Measurements from ENCODE around the gene TGM6. TPM values are rescaled to one million over a fixed set of nuclear protein-coding genes. Genes with fewer than 3 reads are reported as not detected.

Gene TGM6
- polyA plus RNA-seq, 1 donor from 2014 or later, result not detected

DNA sequence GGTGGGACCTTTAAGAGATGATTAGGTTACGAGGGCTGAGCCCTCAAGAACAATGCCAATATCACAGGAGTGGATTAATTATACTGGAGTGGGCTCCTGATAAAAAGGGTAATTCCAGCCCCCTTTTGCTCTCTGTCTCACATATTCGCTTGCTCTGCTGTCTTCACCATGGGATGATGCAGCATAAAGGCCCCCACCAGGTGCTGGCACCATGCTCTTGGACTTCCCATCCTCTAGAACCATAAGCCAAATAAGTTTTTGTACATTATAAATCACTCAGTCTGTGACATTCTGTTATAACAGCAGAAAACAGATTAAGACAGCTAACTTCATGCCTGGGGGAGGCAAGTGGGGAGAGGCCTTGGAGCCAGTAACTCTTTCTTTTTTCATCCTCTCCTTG is 99.7 kb downstream of the TGM6 start:
- H2AFZ ChIP-seq (ENCODE audit: low read depth, low read length), result no peak overlapping the region
- no peak overlapping the region for H3K27ac ChIP-seq (ENCODE audit: low read length)
- H3K36me3 ChIP-seq (ENCODE audit: insufficient read depth, low read length), result peaks cover 8% of the 10 kb centered on the region
- H3K79me2 ChIP-seq (replicated peaks; ENCODE audit: insufficient read depth, low read length), result no peaks in the 10 kb centered on the region
- H3K27me3 ChIP-seq (ENCODE audit: insufficient read depth, low read depth, low read length), result no peaks in the 10 kb centered on the region
- no peak overlapping the region for H3K9ac ChIP-seq (ENCODE audit: low read length)
- no peaks in the 10 kb centered on the region for H3K9me3 ChIP-seq (ENCODE audit: low read length)
- no peaks in the 10 kb centered on the region for H3K9me2 ChIP-seq (ENCODE audit: insufficient read depth, low read length)
- H3F3A ChIP-seq (ENCODE audit: insufficient read depth, low read length, poor library complexity, severe bottlenecking), result no peaks in the 10 kb centered on the region
- H3K4me3 ChIP-seq (ENCODE audit: low read length), result no peak overlapping the region
- no peak overlapping the region for H3K4me2 ChIP-seq (ENCODE audit: low read length)
- no peaks in the 10 kb centered on the region for H4K20me1 ChIP-seq (ENCODE audit: insufficient read depth)
- TF ChIP-seq MXI1 (conservative IDR thresholded peaks at IDR 0.05; ENCODE audit: poor library complexity, severe bottlenecking) (no peak), POLR2AphosphoS5 (IDR thresholded peaks at IDR 0.05) (no peak), TAF1 (IDR thresholded peaks at IDR 0.05; ENCODE audit: low read depth) (no peak), RAD21 (conservative IDR thresholded peaks at IDR 0.05) (no peak), EP300 (conservative IDR thresholded peaks at IDR 0.05; ENCODE audit: poor library complexity, severe bottlenecking) (no peak), SMC3 (conservative IDR thresholded peaks at IDR 0.05; ENCODE audit: poor library complexity) (no peak), EZH2 (IDR thresholded peaks at IDR 0.05; ENCODE audit: borderline replicate concordance, insufficient read depth, low read length, poor library complexity, severe bottlenecking) (no peak)
- TF ChIP-seq, protein P1, sequence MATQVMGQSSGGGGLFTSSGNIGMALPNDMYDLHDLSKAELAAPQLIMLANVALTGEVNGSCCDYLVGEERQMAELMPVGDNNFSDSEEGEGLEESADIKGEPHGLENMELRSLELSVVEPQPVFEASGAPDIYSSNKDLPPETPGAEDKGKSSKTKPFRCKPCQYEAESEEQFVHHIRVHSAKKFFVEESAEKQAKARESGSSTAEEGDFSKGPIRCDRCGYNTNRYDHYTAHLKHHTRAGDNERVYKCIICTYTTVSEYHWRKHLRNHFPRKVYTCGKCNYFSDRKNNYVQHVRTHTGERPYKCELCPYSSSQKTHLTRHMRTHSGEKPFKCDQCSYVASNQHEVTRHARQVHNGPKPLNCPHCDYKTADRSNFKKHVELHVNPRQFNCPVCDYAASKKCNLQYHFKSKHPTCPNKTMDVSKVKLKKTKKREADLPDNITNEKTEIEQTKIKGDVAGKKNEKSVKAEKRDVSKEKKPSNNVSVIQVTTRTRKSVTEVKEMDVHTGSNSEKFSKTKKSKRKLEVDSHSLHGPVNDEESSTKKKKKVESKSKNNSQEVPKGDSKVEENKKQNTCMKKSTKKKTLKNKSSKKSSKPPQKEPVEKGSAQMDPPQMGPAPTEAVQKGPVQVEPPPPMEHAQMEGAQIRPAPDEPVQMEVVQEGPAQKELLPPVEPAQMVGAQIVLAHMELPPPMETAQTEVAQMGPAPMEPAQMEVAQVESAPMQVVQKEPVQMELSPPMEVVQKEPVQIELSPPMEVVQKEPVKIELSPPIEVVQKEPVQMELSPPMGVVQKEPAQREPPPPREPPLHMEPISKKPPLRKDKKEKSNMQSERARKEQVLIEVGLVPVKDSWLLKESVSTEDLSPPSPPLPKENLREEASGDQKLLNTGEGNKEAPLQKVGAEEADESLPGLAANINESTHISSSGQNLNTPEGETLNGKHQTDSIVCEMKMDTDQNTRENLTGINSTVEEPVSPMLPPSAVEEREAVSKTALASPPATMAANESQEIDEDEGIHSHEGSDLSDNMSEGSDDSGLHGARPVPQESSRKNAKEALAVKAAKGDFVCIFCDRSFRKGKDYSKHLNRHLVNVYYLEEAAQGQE (IDR thresholded peaks at IDR 0.05; ENCODE audit: borderline replicate concordance), result no peak
- TF ChIP-seq, protein P2, sequence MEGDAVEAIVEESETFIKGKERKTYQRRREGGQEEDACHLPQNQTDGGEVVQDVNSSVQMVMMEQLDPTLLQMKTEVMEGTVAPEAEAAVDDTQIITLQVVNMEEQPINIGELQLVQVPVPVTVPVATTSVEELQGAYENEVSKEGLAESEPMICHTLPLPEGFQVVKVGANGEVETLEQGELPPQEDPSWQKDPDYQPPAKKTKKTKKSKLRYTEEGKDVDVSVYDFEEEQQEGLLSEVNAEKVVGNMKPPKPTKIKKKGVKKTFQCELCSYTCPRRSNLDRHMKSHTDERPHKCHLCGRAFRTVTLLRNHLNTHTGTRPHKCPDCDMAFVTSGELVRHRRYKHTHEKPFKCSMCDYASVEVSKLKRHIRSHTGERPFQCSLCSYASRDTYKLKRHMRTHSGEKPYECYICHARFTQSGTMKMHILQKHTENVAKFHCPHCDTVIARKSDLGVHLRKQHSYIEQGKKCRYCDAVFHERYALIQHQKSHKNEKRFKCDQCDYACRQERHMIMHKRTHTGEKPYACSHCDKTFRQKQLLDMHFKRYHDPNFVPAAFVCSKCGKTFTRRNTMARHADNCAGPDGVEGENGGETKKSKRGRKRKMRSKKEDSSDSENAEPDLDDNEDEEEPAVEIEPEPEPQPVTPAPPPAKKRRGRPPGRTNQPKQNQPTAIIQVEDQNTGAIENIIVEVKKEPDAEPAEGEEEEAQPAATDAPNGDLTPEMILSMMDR (IDR thresholded peaks at IDR 0.05; ENCODE audit: poor library complexity, severe bottlenecking), result no peak

Small RNA genes within 50 kb of the gene (small RNA-seq; reads per million reads assigned to genes)
- gene RF00019, result 0 to 1.2 (median 0) reads per million in 3 experiments

Other genes with a start within 250 kb of the TGM6 start
- 0.10 and 0.24 TPM in 2 replicates for gene TGM3, start 84.9 kb upstream of the TGM6 start, polyA plus RNA-seq
- gene SNRPB, start 89.9 kb downstream of the TGM6 start, polyA plus RNA-seq, result 289 and 335 TPM in 2 replicates
- gene ZNF343, start 128.0 kb downstream of the TGM6 start, polyA plus RNA-seq, result 10.5 and 14.3 TPM in 2 replicates
- gene TMC2, start 155.7 kb downstream of the TGM6 start, polyA plus RNA-seq, result 0.11 and 0.66 TPM in 2 replicates